Osteocyte (in vitro differentiated cells): ENCODE data around the gene TMEM186. TPM values are rescaled to one million over a fixed set of nuclear protein-coding genes. Genes with fewer than 3 reads are reported as not detected.

ENCODE experiments used
- DNase-seq: peaks from one replicate; pipeline ENCODE4 v3.0.0; 2021; ENCODE audit warnings: mixed read lengths; ENCODE audit not compliant: unreplicated experiment; ENCODE audit errors: extremely low spot score
- H3K27ac Mint-ChIP-seq: one replicate; pipeline ENCODE4 v1.8.0; 2021; ENCODE audit warnings: mild to moderate bottlenecking, mixed read lengths; ENCODE audit not compliant: unreplicated experiment
- H3K27me3 Mint-ChIP-seq: one replicate; pipeline ENCODE4 v1.8.0; 2021; ENCODE audit warnings: mixed read lengths; ENCODE audit not compliant: unreplicated experiment
- H3K36me3 Mint-ChIP-seq: one replicate; pipeline ENCODE4 v1.8.0; 2021; ENCODE audit warnings: mixed read lengths; ENCODE audit not compliant: unreplicated experiment
- H3K4me1 Mint-ChIP-seq: one replicate; pipeline ENCODE4 v1.8.0; 2021; ENCODE audit warnings: mixed read lengths; ENCODE audit not compliant: unreplicated experiment
- H3K4me3 Mint-ChIP-seq: one replicate; pipeline ENCODE4 v1.8.0; 2021; ENCODE audit warnings: mild to moderate bottlenecking, moderate library complexity, mixed read lengths; ENCODE audit not compliant: unreplicated experiment
- H3K9me3 Mint-ChIP-seq: one replicate; pipeline ENCODE4 v1.8.0; 2021; ENCODE audit warnings: mixed read lengths; ENCODE audit not compliant: unreplicated experiment
- total RNA-seq: library from RNA; stranded (reverse); gene quantifications from 2 replicates; pipeline ENCODE4 v1.2.1, GENCODE V29; 2021
- TF ChIP-seq, protein P1 (sequence below): fragments of 200-600 bp; sonication (generic); IDR thresholded peaks from 2 replicates; pipeline ENCODE4 v1.5.0; 2021; ENCODE audit warnings: antibody characterized with exemption, mild to moderate bottlenecking, moderate library complexity

The TMEM186 gene
- total RNA-seq, 1 donor from 2014 or later = 12.1 TPM

DNA sequence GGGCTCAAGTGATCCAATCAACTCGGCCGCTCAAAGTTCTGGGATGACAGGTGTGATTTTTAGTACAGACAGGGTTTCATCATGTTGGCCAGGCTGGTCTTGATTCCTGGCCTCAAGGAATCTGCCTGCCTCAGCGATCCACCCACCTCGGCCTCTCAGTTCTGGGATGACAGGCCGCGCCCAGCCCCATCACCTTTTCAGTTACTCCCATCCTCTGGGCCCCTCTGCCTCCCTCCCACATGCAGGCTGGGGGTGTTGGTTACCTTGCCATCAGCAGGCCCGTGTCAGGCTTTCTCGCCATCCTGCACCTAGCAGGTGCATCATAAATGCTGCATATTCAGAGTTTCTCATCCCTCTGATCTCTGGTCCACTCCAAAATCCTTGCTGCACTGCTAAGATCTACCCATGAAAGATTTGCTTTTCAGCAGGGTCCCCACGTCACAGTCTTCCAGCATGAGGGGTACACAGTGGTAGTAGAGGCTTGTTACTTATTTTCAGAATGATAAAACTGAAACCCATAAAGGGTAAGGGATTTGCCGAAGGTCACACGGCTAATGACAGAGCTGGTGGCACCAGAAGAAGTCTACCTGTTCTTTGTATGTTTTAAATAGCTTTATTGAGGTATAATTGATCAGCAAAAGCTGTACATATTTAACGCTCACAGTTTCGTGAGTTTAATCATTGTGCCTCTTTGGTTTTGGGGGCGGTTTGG lies 16.8 kb upstream of the TMEM186 start:
- no peak overlapping the region for H3K4me3 Mint-ChIP-seq
- H3K36me3 Mint-ChIP-seq = peaks cover 56% of the 10 kb centered on the region
- TF ChIP-seq, protein P1, sequence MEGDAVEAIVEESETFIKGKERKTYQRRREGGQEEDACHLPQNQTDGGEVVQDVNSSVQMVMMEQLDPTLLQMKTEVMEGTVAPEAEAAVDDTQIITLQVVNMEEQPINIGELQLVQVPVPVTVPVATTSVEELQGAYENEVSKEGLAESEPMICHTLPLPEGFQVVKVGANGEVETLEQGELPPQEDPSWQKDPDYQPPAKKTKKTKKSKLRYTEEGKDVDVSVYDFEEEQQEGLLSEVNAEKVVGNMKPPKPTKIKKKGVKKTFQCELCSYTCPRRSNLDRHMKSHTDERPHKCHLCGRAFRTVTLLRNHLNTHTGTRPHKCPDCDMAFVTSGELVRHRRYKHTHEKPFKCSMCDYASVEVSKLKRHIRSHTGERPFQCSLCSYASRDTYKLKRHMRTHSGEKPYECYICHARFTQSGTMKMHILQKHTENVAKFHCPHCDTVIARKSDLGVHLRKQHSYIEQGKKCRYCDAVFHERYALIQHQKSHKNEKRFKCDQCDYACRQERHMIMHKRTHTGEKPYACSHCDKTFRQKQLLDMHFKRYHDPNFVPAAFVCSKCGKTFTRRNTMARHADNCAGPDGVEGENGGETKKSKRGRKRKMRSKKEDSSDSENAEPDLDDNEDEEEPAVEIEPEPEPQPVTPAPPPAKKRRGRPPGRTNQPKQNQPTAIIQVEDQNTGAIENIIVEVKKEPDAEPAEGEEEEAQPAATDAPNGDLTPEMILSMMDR = no peak
- DNase-seq = no peak
- H3K9me3 Mint-ChIP-seq = no peaks in the 10 kb centered on the region
- no peak overlapping the region for H3K27ac Mint-ChIP-seq
- H3K4me1 Mint-ChIP-seq = no peaks in the 10 kb centered on the region
- H3K27me3 Mint-ChIP-seq = no peaks in the 10 kb centered on the region

- Mint-ChIP-seq H3K36me3 (peaks cover 60% of the 10 kb centered on the region), H3K4me1 (no peaks in the 10 kb centered on the region), H3K27me3 (no peaks in the 10 kb centered on the region), H3K9me3 (no peaks in the 10 kb centered on the region), H3K27ac (no peak overlapping the region), H3K4me3 (no peak overlapping the region)
- DNase-seq = no peak
- TF ChIP-seq, protein P1 = no peak
These were observed 14.9 kb upstream of the TMEM186 start for GRCh38 chr16:8812162-8812843.

DNA sequence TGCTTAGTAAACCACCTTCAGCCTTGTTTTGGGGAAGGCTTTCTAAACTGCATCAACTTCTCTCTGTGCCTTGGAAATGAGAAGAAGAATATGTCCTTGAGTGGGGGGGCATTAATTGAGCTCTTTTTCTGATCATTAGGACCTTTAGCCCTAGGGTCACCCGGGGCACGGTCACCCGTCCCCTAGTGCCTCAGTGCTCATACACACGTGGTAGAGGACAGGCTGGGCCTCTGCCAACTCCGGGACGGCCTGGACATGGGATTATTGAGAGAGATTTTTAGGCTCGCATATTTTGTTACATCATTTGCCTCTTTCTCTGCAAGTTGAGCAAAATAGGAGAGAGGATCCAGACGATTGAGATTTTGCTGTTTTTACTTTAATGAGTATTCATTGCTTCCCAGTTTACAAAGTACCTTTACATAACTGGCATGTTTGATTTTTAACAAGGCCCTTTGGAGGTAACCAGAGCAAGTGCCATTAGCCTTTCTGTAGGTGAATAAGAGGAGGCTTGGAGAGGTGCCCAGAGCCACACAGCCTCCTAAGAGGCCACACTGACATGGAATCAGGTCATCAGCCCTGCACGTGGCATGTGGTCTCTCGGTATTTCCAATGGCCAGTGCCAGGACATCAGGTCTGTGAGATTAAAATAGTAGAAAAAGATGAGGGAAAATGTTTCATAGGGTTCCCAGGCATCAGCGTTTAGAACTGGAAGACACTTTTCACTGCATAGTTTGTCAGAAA lies 11.3 kb upstream of the TMEM186 start:
- Mint-ChIP-seq H3K4me1 (no peaks in the 10 kb centered on the region), H3K36me3 (peaks cover 54% of the 10 kb centered on the region), H3K4me3 (no peak overlapping the region), H3K27me3 (no peaks in the 10 kb centered on the region), H3K27ac (no peak overlapping the region), H3K9me3 (no peaks in the 10 kb centered on the region)
- no peak for DNase-seq
- TF ChIP-seq, protein P1 = no peak

DNA sequence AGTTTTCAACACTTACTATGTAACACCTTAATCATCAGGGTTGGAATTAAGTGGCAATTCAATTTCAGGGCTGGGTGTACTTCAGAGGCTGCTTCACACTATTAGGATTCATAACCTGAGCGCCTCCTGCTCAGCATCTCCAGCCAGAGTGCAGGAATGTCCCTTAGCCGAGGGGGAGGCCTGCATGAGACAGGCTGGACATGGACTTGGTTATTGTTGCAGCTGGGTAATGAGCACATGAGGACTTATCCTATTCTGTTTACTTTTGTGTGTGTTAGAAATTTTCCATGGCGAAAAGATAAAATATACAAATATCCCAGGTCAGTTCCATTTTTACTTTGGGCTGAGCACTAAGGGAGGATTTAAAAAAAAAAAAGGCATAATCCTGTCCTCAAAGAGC lies 10.6 kb upstream of the TMEM186 start:
- H3K27me3 Mint-ChIP-seq = no peaks in the 10 kb centered on the region
- TF ChIP-seq, protein P1 = no peak
- no peak overlapping the region for H3K27ac Mint-ChIP-seq
- DNase-seq = no peak
- no peaks in the 10 kb centered on the region for H3K9me3 Mint-ChIP-seq
- H3K4me1 Mint-ChIP-seq = no peaks in the 10 kb centered on the region
- H3K36me3 Mint-ChIP-seq = peaks cover 54% of the 10 kb centered on the region
- no peak overlapping the region for H3K4me3 Mint-ChIP-seq

- Mint-ChIP-seq H3K9me3 (no peaks in the 10 kb centered on the region), H3K27ac (no peak overlapping the region), H3K27me3 (no peaks in the 10 kb centered on the region), H3K4me1 (no peaks in the 10 kb centered on the region), H3K36me3 (peaks cover 51% of the 10 kb centered on the region), H3K4me3 (no peak overlapping the region)
- DNase-seq = no peak
- TF ChIP-seq, protein P1 = no peak
These were observed 9.8 kb upstream of the TMEM186 start for GRCh38 chr16:8807189-8807588.
